Activated CD4-positive, alpha-beta T cell treated with anti-CD3 and anti-CD28 coated beads for 24 hours (primary cell): ENCODE results near the gene MUC5B.

Experiments used
- DNase-seq, 2 donors: peaks; one replicate each; pipeline ENCODE4 v3.0.0-alpha.2; 2020; ENCODE audit warnings: low read depth in 2 of 2

The MUC5B gene

GRCh38 chr11:1221848-1222311 is 986 bp upstream of the MUC5B start:
- no peak for DNase-seq

- no peak for DNase-seq
These were observed 662 bp downstream of the MUC5B start for GRCh38 chr11:1223346-1224110.

- no peak for DNase-seq
These were observed 1.2 kb downstream of the MUC5B start for GRCh38 chr11:1224111-1224490.

GRCh38 chr11:1224491-1225385 is 1.9 kb downstream of the MUC5B start:
- DNase-seq: no peak

- no peak for DNase-seq
These were observed 2.7 kb downstream of the MUC5B start for GRCh38 chr11:1225386-1226225.

- no peak for DNase-seq
These were observed 3.5 kb downstream of the MUC5B start for GRCh38 chr11:1226226-1226985.

- DNase-seq: no peak
These were observed 4.2 kb downstream of the MUC5B start for GRCh38 chr11:1226986-1227550.

- no peak for DNase-seq
These were observed 4.8 kb downstream of the MUC5B start for GRCh38 chr11:1227551-1228100.

- no peak for DNase-seq
These were observed 5.4 kb downstream of the MUC5B start for GRCh38 chr11:1228101-1228821.

GRCh38 chr11:1228921-1229451 is 6.1 kb downstream of the MUC5B start:
- no peak for DNase-seq

- no peak for DNase-seq
These were observed 6.7 kb downstream of the MUC5B start for GRCh38 chr11:1229471-1230120.

GRCh38 chr11:1230121-1230455 is 7.2 kb downstream of the MUC5B start:
- DNase-seq: no peak

GRCh38 chr11:1230456-1231395 is 7.9 kb downstream of the MUC5B start:
- no peak for DNase-seq

GRCh38 chr11:1231396-1232020 is 8.6 kb downstream of the MUC5B start:
- DNase-seq: no peak

GRCh38 chr11:1232021-1232882 is 9.4 kb downstream of the MUC5B start:
- no peak for DNase-seq

- no peak for DNase-seq
These were observed 10.0 kb downstream of the MUC5B start for GRCh38 chr11:1232883-1233321.
